Fibroblast of mammary gland (primary cell): ENCODE measurements around the gene LRIG1.

ENCODE experiments used
- DNase-seq: peaks from one replicate; pipeline ENCODE4 v3.0.0-alpha.2; 2010; ENCODE audit warnings: low read depth
- H3K4me3 ChIP-seq: 2 replicates; pipeline ENCODE4 v1.5.1; 2011; ENCODE audit warnings: low read depth, mild to moderate bottlenecking, low read length, moderate library complexity; ENCODE audit not compliant: control insufficient read depth
- TF ChIP-seq, protein P1 (sequence below): conservative IDR thresholded peaks from 2 replicates; pipeline ENCODE4 v1.5.1; 2011; ENCODE audit warnings: low read depth, low read length, inconsistent platforms; ENCODE audit not compliant: control insufficient read depth, insufficient read depth

Gene LRIG1

DNA sequence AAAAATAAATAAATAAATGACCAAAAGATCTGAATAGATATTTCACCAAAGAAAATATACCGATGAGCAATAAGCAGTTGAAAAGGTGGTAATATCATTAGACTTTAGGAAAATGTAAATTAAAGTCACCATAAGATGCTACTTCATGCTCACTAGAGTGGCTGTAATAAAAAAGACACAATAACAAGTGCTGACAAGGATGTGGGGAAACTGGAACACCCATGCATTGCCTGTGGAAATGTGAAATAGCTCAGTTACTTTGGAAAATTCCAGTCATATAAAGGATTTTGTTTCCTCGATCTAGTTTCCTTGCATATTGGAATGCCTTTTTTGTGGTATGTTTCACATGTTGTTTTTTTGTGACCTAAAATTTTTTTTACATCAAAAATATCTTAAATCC is 36.0 kb upstream of the LRIG1 start:
- no peak overlapping the region for H3K4me3 ChIP-seq
- TF ChIP-seq, protein P1, sequence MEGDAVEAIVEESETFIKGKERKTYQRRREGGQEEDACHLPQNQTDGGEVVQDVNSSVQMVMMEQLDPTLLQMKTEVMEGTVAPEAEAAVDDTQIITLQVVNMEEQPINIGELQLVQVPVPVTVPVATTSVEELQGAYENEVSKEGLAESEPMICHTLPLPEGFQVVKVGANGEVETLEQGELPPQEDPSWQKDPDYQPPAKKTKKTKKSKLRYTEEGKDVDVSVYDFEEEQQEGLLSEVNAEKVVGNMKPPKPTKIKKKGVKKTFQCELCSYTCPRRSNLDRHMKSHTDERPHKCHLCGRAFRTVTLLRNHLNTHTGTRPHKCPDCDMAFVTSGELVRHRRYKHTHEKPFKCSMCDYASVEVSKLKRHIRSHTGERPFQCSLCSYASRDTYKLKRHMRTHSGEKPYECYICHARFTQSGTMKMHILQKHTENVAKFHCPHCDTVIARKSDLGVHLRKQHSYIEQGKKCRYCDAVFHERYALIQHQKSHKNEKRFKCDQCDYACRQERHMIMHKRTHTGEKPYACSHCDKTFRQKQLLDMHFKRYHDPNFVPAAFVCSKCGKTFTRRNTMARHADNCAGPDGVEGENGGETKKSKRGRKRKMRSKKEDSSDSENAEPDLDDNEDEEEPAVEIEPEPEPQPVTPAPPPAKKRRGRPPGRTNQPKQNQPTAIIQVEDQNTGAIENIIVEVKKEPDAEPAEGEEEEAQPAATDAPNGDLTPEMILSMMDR, result no peak
- DNase-seq, result no peak

DNA sequence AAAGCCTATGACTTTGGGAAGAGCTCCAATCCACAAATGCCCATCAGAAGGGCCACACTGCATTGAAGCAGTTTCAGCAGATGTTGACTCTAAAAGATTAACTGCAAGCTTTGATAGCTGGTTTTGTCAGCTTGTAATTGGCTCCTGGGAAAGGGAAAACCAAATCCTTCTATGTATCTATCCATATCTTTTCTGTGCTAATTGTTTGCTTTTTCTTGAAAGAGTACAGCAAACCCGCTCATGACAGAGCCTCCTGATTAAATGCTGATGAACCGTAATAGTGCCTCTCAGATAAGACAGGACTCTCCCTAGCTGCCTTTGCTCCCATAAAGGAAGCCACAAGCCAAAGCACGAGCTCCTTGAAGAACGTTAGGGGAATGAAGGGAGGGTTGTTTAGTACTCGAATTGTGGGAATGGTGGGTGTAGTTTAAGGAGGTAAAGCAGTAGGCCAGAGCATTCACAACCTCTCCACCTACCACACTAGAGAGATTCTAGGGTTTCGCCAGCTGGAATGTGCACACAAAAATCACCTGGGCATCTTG is 33.6 kb upstream of the LRIG1 start:
- no peak overlapping the region for H3K4me3 ChIP-seq
- TF ChIP-seq, protein P1, result no peak
- DNase-seq, result no peak

GRCh38 chr3:66532613-66533012 is 31.8 kb upstream of the LRIG1 start:
- no peak overlapping the region for H3K4me3 ChIP-seq
- no peak for DNase-seq
- TF ChIP-seq, protein P1, result no peak

DNA sequence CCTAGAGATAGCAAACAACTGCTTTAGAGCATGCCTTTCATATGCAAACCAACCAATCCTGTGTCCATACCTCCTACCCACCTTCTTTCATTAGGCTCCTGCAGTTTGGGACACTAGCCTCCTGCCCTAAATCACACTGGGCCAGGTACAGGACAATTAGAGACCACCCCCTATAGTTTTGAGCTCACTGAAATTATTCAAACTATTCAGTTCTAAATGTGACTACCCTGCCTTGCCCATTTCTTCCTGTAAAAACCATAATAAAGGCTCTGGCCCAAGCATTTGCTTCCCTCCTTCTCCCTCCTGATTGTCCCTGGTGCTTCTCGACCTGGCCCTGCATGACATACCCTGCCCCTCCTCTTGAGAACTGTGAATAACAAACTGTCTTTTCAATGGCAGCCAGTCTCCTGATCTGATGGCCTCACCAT is 31.4 kb upstream of the LRIG1 start:
- no peak overlapping the region for H3K4me3 ChIP-seq
- DNase-seq, result no peak
- TF ChIP-seq, protein P1, result no peak

DNA sequence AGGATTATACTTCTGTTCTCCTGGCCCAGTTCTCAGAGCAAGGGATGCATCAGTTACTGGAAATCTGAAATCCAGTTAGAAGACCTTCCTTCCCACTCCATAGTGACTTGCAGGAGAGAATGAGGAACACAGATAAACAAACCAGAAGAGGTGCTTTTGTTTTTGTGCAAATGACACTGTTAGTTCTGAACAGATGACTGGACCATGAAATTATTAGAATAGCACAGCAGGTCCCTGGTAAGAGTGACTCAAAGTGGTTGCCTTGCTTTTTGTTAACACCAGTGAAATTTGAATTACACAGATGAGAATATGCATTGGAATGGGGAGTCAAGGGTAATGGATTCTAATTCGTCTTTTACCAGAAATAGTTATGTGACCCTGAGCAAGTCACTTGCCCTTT is 30.4 kb upstream of the LRIG1 start:
- H3K4me3 ChIP-seq, result no peak overlapping the region
- DNase-seq, result no peak
- TF ChIP-seq, protein P1, result no peak

DNA sequence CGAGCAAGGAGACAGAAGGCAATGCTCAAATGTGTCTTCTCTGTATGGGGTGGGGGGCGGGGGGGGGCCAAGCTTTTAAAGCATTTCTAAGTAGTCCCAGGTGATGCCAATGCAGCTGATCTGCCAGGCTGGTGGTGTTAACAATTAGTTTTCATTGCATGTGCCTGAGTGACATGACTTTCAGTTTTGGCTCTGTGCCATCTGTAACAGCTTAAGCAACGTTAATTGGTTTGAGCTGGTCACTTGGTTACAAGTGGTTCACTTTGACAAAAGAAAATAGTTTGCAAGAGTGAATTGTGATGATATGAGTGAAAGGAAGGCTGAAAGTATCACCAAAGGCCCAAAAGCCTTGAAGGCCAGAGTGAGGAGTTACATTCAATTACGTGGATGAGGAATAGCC is 26.4 kb upstream of the LRIG1 start:
- H3K4me3 ChIP-seq, result no peak overlapping the region
- DNase-seq, result no peak
- TF ChIP-seq, protein P1, result no peak

DNA sequence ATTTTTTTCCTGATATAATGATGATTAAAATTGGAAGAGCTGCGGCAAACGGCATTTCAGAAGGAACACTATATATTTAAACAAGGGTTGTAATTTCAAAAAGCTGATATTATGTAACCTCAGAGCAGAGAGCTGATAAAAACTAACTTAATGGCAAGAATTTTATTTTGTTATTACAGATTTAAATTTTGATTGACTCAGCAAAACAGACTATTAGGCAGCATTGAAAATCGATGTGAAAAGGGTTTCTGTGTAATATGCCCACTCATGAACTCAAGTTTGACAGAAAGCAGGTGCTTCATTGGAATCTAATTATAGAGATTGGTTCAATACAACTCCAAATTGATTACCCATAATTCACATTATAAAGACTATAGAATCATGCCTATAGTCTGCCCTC is 24.9 kb upstream of the LRIG1 start:
- H3K4me3 ChIP-seq, result no peak overlapping the region
- DNase-seq, result no peak
- TF ChIP-seq, protein P1, result no peak
